MV-4-11 (cell line): ENCODE measurements around the gene RECQL5.
A peak's percentile ranks its signal among the peaks of the same experiment; 100 is the strongest.

Source experiments
- DNase-seq: peaks from one replicate; lab custom pipeline; 2025; lab: John Stamatoyannopoulos, UW

RECQL5 gene

GRCh38 chr17:75666959-75667790 lies at the start of gene RECQL5, which contains the start of gene SAP30BP:
Gene RECQL5 (minus strand): TSS chr17:75667154. CDS start chr17:75666557, 597 bp downstream.
Gene SAP30BP (plus strand): TSS chr17:75667338. CDS start chr17:75667373, 35 bp downstream.
- peak; percentile 97 for DNase-seq

GRCh38 chr17:75712446-75712845 lies 45.5 kb upstream of the RECQL5 start:
- peak; percentile 50 for DNase-seq

GRCh38 chr17:75707079-75707571 lies 40.2 kb upstream of the RECQL5 start:
- no peak for DNase-seq

GRCh38 chr17:75706042-75706728 lies 39.2 kb upstream of the RECQL5 start:
- no peak for DNase-seq

GRCh38 chr17:75704963-75705875 lies 38.3 kb upstream of the RECQL5 start:
- no peak for DNase-seq

- no peak for DNase-seq
These were observed 36.6 kb upstream of the RECQL5 start for GRCh38 chr17:75703591-75703990.

GRCh38 chr17:75703191-75703590 lies 36.2 kb upstream of the RECQL5 start:
- DNase-seq: no peak

GRCh38 chr17:75701288-75701687 lies 34.3 kb upstream of the RECQL5 start:
- DNase-seq: no peak

GRCh38 chr17:75698659-75699058 lies 31.7 kb upstream of the RECQL5 start:
- DNase-seq: no peak

- DNase-seq: no peak
These were observed 30.8 kb upstream of the RECQL5 start for GRCh38 chr17:75697651-75698291.

GRCh38 chr17:75695830-75696271 lies 28.9 kb upstream of the RECQL5 start:
- no peak for DNase-seq

- DNase-seq: peak; percentile 31
These were observed 28.3 kb upstream of the RECQL5 start for GRCh38 chr17:75695141-75695829.

GRCh38 chr17:75694536-75694935 lies 27.6 kb upstream of the RECQL5 start:
- DNase-seq: no peak

GRCh38 chr17:75693500-75694481 lies 26.8 kb upstream of the RECQL5 start:
- DNase-seq: no peak

- no peak for DNase-seq
These were observed 26.0 kb upstream of the RECQL5 start for GRCh38 chr17:75692976-75693375.

GRCh38 chr17:75691801-75692626 lies 25.1 kb upstream of the RECQL5 start:
- DNase-seq: no peak

GRCh38 chr17:75691371-75691791 lies 24.4 kb upstream of the RECQL5 start:
- peak; percentile 63 for DNase-seq

GRCh38 chr17:75689441-75689873 lies 22.5 kb upstream of the RECQL5 start:
- DNase-seq: no peak
